ENCODE data around the gene RGMA.

DNA sequence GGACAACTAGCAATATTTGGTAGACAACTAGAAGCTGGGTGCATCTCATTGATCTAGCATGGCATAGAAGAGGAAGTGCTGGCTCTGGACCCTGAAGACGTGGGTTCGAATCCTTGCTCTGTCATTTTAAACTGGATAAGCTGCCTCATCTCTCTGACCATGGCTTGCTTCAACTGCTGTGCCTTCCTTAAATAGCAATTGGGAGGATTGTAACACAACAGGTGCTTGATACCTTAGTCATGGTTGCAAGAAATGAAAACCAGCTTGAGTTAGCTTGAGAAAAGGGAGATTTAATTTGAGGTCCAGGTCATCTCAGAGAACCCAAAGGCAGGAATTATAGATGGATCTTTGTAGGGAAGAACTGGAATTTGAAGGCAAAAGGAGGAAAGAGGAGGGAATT, 14.8 kb upstream of the RGMA start:
- no peak for TF ChIP-seq POLR2A (IDR thresholded peaks at IDR 0.05)
- TF ChIP-seq, protein P1, sequence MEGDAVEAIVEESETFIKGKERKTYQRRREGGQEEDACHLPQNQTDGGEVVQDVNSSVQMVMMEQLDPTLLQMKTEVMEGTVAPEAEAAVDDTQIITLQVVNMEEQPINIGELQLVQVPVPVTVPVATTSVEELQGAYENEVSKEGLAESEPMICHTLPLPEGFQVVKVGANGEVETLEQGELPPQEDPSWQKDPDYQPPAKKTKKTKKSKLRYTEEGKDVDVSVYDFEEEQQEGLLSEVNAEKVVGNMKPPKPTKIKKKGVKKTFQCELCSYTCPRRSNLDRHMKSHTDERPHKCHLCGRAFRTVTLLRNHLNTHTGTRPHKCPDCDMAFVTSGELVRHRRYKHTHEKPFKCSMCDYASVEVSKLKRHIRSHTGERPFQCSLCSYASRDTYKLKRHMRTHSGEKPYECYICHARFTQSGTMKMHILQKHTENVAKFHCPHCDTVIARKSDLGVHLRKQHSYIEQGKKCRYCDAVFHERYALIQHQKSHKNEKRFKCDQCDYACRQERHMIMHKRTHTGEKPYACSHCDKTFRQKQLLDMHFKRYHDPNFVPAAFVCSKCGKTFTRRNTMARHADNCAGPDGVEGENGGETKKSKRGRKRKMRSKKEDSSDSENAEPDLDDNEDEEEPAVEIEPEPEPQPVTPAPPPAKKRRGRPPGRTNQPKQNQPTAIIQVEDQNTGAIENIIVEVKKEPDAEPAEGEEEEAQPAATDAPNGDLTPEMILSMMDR (IDR thresholded peaks at IDR 0.05), result no peak
- no peak for TF ChIP-seq POLR2AphosphoS5 (IDR thresholded peaks at IDR 0.05)
- no peak for TF ChIP-seq EP300 (IDR thresholded peaks at IDR 0.05)
